Panc1 (cell line): ENCODE results near the gene CCM2. TPM values are rescaled to one million over a fixed set of nuclear protein-coding genes. Genes with fewer than 3 reads are reported as not detected.

ENCODE experiments used
- ATAC-seq: fragments of 200-7000 bp; cut with Tn5 transposase; 2 replicates; pipeline ENCODE4 v1.9.1; 2020; ENCODE audit warnings: mild to moderate bottlenecking, moderate library complexity
- BruUV-seq: library from RNA; stranded (reverse); fragments of 400-500 nt; replicated peaks from 2 replicates; lab custom pipeline; 2021; lab: Mats Ljungman, UMichigan
- CTCF ChIA-PET: fragments of 300-600 bp; sonication (Branson Sonifier 250); formaldehyde crosslinking; loops from one replicate; lab custom pipeline; 2022; ENCODE audit warnings: antibody characterized with exemption; lab: Charles Lee
- POLR2A ChIA-PET: fragments of 300-600 bp; sonication (Branson Sonifier 250); formaldehyde crosslinking; loops from one replicate; lab custom pipeline; 2022; ENCODE audit warnings: antibody characterized with exemption; lab: Charles Lee
- DNase-seq: peaks from one replicate; pipeline ENCODE4 v3.0.0-alpha.2; 2010; ENCODE audit warnings: low read depth, low spot score
- H3K27ac ChIP-seq: 2 replicates; pipeline ENCODE4 v1.5.1; 2011; ENCODE audit warnings: mild to moderate bottlenecking, low read length, inconsistent platforms
- H3K27me3 ChIP-seq: fragments of 200-500 bp; sonication (Bioruptor generic); 2 replicates; pipeline ENCODE4 v1.6.0; 2014; ENCODE audit warnings: low read length, inconsistent platforms; ENCODE audit not compliant: control insufficient read depth, insufficient read depth
- H3K36me3 ChIP-seq: fragments of 200-500 bp; sonication (Bioruptor generic); 2 replicates; pipeline ENCODE4 v1.5.1; 2014; ENCODE audit warnings: inconsistent platforms, mild to moderate bottlenecking, low read length, moderate library complexity; ENCODE audit not compliant: control insufficient read depth, insufficient read depth
- H3K4me1 ChIP-seq: 2 replicates; pipeline ENCODE4 v1.5.1; 2011; ENCODE audit warnings: inconsistent platforms, mild to moderate bottlenecking, low read length, moderate library complexity; ENCODE audit not compliant: control insufficient read depth, insufficient read depth
- H3K4me3 ChIP-seq, 2 experiments: 2 replicates each; pipeline ENCODE4 v1.5.1; 2011 to 2012; ENCODE audit warnings: low read depth in 2 of 2, low read length in 2 of 2, mild to moderate bottlenecking in 2 of 2, inconsistent platforms in 1 of 2, moderate library complexity in 1 of 2
- H3K9me3 ChIP-seq: fragments of 200-500 bp; sonication (Bioruptor generic); 2 replicates; pipeline ENCODE4 v1.5.1; 2014; ENCODE audit warnings: low read depth, mild to moderate bottlenecking, inconsistent platforms, low read length, moderate library complexity; ENCODE audit not compliant: control insufficient read depth, insufficient read depth
- CTCF ChIP-seq: fragments of 450-650 bp; IDR thresholded peaks from 2 replicates; pipeline ENCODE4 v1.5.1; 2017; ENCODE audit warnings: mild to moderate bottlenecking
- POLR2AphosphoS5 ChIP-seq: IDR thresholded peaks from 2 replicates; pipeline ENCODE4 v1.6.1; 2012; ENCODE audit warnings: mild to moderate bottlenecking, low read depth, low read length, moderate library complexity
- REST ChIP-seq, 2 experiments: IDR thresholded peaks; 2 replicates each; pipeline ENCODE4 v1.6.1; 2011 to 2012; ENCODE audit warnings: low read depth in 2 of 2, control low read depth in 1 of 2, low read length in 1 of 2, mild to moderate bottlenecking in 1 of 2, moderate library complexity in 1 of 2; ENCODE audit not compliant: insufficient read depth in 1 of 2
- SIN3A ChIP-seq: IDR thresholded peaks from 2 replicates; pipeline ENCODE4 v1.6.1; 2012; ENCODE audit warnings: low read depth, mild to moderate bottlenecking, low read length, moderate library complexity, borderline replicate concordance; ENCODE audit not compliant: insufficient read depth
- TCF7L2 ChIP-seq: IDR thresholded peaks from 2 replicates; pipeline ENCODE4 v1.6.1; 2011; ENCODE audit warnings: mild to moderate bottlenecking, low read depth, low read length, inconsistent platforms
- in situ Hi-C: cut with HindIII; loops from 2 replicates; pipeline ENCODE4 v1.10.0; 2016; ENCODE audit warnings: low sequenced_read_pairs, low pct_unique_long_range_greater_than_20kb
- intact Hi-C: fragments of 100-400 bp; cut with micrococcal nuclease; formaldehyde crosslinking; loops from one replicate; pipeline ENCODE4 v1.10.0; 2022; ENCODE audit not compliant: unreplicated experiment
- total RNA-seq: library from RNA; stranded (reverse); gene quantifications from one replicate; pipeline ENCODE4 v1.2.1, GENCODE V29; 2021; ENCODE audit not compliant: unreplicated experiment

Gene CCM2
- total RNA-seq, 1 experiment from 2014 or later: 97.1 TPM

- in situ Hi-C loops: no loop called here
- POLR2A ChIA-PET: no interaction called here
- H3K4me1 ChIP-seq: peaks cover 3% of the 10 kb centered on the region; the same call in 1 of the 2 replicates
- no peak for ATAC-seq
- no peaks in the 10 kb centered on the region for H3K9me3 ChIP-seq
- no peak overlapping the region for H3K27ac ChIP-seq
- BruUV-seq: no TSS peak
- intact Hi-C loops: loop anchor here (5.0 kb wide), 1 partner anchor 103 kb away; no protein-coding TSS in a partner anchor
- no peaks in the 10 kb centered on the region for H3K27me3 ChIP-seq
- no peak for DNase-seq
- H3K36me3 ChIP-seq: no peaks in the 10 kb centered on the region
- CTCF ChIA-PET: no interaction called here
- no peak overlapping the region for H3K4me3 ChIP-seq
- TF ChIP-seq TCF7L2 (no peak), REST (IDR thresholded peaks at IDR 0.05; ENCODE audit: insufficient read depth in 1 of 2, low read depth in 2 of 2, low read length in 1 of 2) (no peak), CTCF (no peak), SIN3A (no peak)
Observed at GRCh38 chr7:44960011-44960580, 39.9 kb upstream of the CCM2 start.

- POLR2A ChIA-PET: interaction anchor here (0.6 to 0.7 kb wide), 2 partner anchors 10 to 77 kb away, joined by 5 to 7 read pairs; partner anchors contain the start of gene PURB
- Histone ChIP-seq H3K36me3 (no peaks in the 10 kb centered on the region), H3K4me3 (peak overlapping the region; percentile 36 to 45), H3K4me1 (peaks cover 3% of the 10 kb centered on the region; the same call in 1 of the 2 replicates), H3K27me3 (no peaks in the 10 kb centered on the region), H3K27ac (no peak overlapping the region), H3K9me3 (no peaks in the 10 kb centered on the region)
- ATAC-seq (peak; percentile 72), DNase-seq (no peak)
- no TSS peak for BruUV-seq
- intact Hi-C loops (loop anchor here (5.0 kb wide), 1 partner anchor 105 kb away; no protein-coding TSS in a partner anchor), in situ Hi-C loops (no loop called here)
- TF ChIP-seq SIN3A (no peak), TCF7L2 (no peak), CTCF (no peak), REST (IDR thresholded peaks at IDR 0.05; ENCODE audit: insufficient read depth in 1 of 2, low read depth in 2 of 2, low read length in 1 of 2) (no peak; a peak in 1 of 4 replicates), POLR2AphosphoS5 (no peak)
- CTCF ChIA-PET: interaction anchor here (0.5 to 0.7 kb wide), 3 partner anchors 33 to 172 kb away, joined by 3 to 5 read pairs (median 5); no protein-coding TSS in a partner anchor
Observed at GRCh38 chr7:44961844-44962482, 38.0 kb upstream of the CCM2 start.
